Liver (tissue), 3 donors: ENCODE measurements around the gene ADAMTS20.

ENCODE experiments used
- ATF3 ChIP-seq: IDR thresholded peaks from 2 replicates; pipeline ENCODE4 v1.6.1; 2016; ENCODE audit warnings: antibody characterized with exemption
- CTCF ChIP-seq: fragments of 150-350 bp; IDR thresholded peaks from 2 replicates; pipeline ENCODE4 v1.5.1; 2017; ENCODE audit warnings: improper control_type of control experiment, low read depth, low read length; ENCODE audit not compliant: missing input control
- EGR1 ChIP-seq, 2 donors: IDR thresholded peaks; 2 replicates each; pipeline ENCODE4 v1.6.1; 2016 to 2018; ENCODE audit warnings: antibody characterized with exemption in 2 of 2, low read depth in 2 of 2
- GABPA ChIP-seq, 2 donors: IDR thresholded peaks in 1 of 2; conservative IDR thresholded peaks in 1 of 2; 2 replicates each; pipeline ENCODE4 v1.6.1; 2016; ENCODE audit warnings: antibody characterized with exemption in 2 of 2, mild to moderate bottlenecking in 1 of 2, moderate library complexity in 1 of 2
- HNF4A ChIP-seq, 2 donors: conservative IDR thresholded peaks; 2 replicates each; pipeline ENCODE4 v1.6.1; 2016; ENCODE audit warnings: antibody characterized with exemption in 2 of 2, mild to moderate bottlenecking in 2 of 2
- MAX ChIP-seq: IDR thresholded peaks from 2 replicates; pipeline ENCODE4 v1.6.1; 2016; ENCODE audit warnings: antibody characterized with exemption
- RAD21 ChIP-seq, 2 donors: IDR thresholded peaks; 2 replicates each; pipeline ENCODE4 v1.6.1; 2016; ENCODE audit warnings: antibody characterized with exemption in 2 of 2, mild to moderate bottlenecking in 2 of 2
- SP1 ChIP-seq: IDR thresholded peaks from 2 replicates; pipeline ENCODE4 v1.6.1; 2018; ENCODE audit warnings: antibody characterized with exemption, mild to moderate bottlenecking
- TAF1 ChIP-seq: conservative IDR thresholded peaks from 2 replicates; pipeline ENCODE4 v1.6.1; 2016; ENCODE audit warnings: antibody characterized with exemption, mild to moderate bottlenecking
- YY1 ChIP-seq: IDR thresholded peaks from 2 replicates; pipeline ENCODE4 v1.6.1; 2016; ENCODE audit warnings: antibody characterized with exemption, mild to moderate bottlenecking
- ZBTB33 ChIP-seq: IDR thresholded peaks from 2 replicates; pipeline ENCODE4 v1.6.1; 2016; ENCODE audit warnings: antibody characterized with exemption
- donor health status: healthy.
- donor health status: healthy.

- no peak for TF ChIP-seq CTCF
- no peak for TF ChIP-seq GABPA (IDR thresholded peaks at IDR 0.05 in 1 of 2, conservative IDR thresholded peaks at IDR 0.05 in 1 of 2)
- TF ChIP-seq ZBTB33: no peak
- TF ChIP-seq MAX: no peak
- TF ChIP-seq HNF4A (conservative IDR thresholded peaks at IDR 0.05): no peak
- no peak for TF ChIP-seq YY1
- TF ChIP-seq RAD21 (IDR thresholded peaks at IDR 0.05): no peak
- TF ChIP-seq SP1: no peak
- no peak for TF ChIP-seq ATF3
- TF ChIP-seq EGR1 (IDR thresholded peaks at IDR 0.05; ENCODE audit: low read depth in 2 of 2): no peak
- no peak for TF ChIP-seq TAF1
Observed at GRCh38 chr12:43482311-43483085, 69.5 kb downstream of the ADAMTS20 start.
